Glutamatergic neuron (in vitro differentiated cells): ENCODE measurements around the gene ARHGAP12. TPM values are rescaled to one million over a fixed set of nuclear protein-coding genes. Genes with fewer than 3 reads are reported as not detected.
A peak's percentile ranks its signal among the peaks of the same experiment; 100 is the strongest.

Experiments
- DNase-seq: peaks from one replicate; pipeline ENCODE4 v3.0.0; 2022
- H3K27ac Mint-ChIP-seq: one replicate; pipeline ENCODE4 v1.8.0; 2020; ENCODE audit warnings: mild to moderate bottlenecking, mixed read lengths, inconsistent platforms; ENCODE audit not compliant: unreplicated experiment
- H3K27me3 Mint-ChIP-seq: one replicate; pipeline ENCODE4 v1.8.0; 2020; ENCODE audit warnings: mild to moderate bottlenecking, moderate library complexity, mixed read lengths, inconsistent platforms; ENCODE audit not compliant: unreplicated experiment
- H3K36me3 Mint-ChIP-seq: one replicate; pipeline ENCODE4 v1.8.0; 2020; ENCODE audit warnings: mild to moderate bottlenecking, mixed read lengths, inconsistent platforms; ENCODE audit not compliant: unreplicated experiment
- H3K4me1 Mint-ChIP-seq: one replicate; pipeline ENCODE4 v1.8.0; 2020; ENCODE audit warnings: mild to moderate bottlenecking, low read depth, mixed read lengths, inconsistent platforms; ENCODE audit not compliant: unreplicated experiment
- H3K4me3 Mint-ChIP-seq: one replicate; pipeline ENCODE4 v1.8.0; 2020; ENCODE audit warnings: mild to moderate bottlenecking, mixed read lengths, inconsistent platforms; ENCODE audit not compliant: unreplicated experiment
- H3K9me3 Mint-ChIP-seq: one replicate; pipeline ENCODE4 v1.8.0; 2020; ENCODE audit warnings: mild to moderate bottlenecking, moderate library complexity, mixed read lengths, inconsistent platforms; ENCODE audit not compliant: unreplicated experiment
- total RNA-seq: library from RNA; stranded (reverse); fragmentation: NEBNext Ultra II Directional; extraction: Animal tissue kit (Norgen Biotek cat#: 25700); gene quantifications from one replicate; pipeline ENCODE4 v1.2.1, GENCODE V29; 2021; ENCODE audit not compliant: unreplicated experiment
- TF ChIP-seq, protein P1 (sequence below): fragments of 200-600 bp; sonication (generic); IDR thresholded peaks from one replicate; pipeline ENCODE4 v1.5.0; 2021; ENCODE audit not compliant: partially characterized antibody, unreplicated experiment

ARHGAP12 gene
- total RNA-seq, 1 donor from 2014 or later, result 41.9 TPM

DNA sequence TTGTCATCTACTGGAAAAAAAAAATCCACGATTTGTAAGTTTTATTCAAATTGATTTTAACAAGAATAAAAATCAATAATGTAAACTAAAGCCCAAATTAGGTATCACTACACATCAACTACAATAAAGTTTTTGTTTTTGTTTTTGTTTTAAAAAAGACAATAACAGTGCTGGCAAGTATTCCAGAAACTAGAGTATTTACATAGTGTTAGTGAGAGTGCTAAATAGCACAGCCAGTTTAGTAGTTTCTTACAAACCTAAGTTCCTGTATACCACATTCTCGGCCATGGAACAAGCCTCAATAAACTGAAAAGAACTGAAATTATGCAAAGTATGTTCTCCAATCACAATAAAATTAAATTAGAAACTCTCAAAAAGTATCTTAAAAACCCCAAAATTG lies 8.1 kb downstream of the ARHGAP12 start:
- DNase-seq, result no peak
- TF ChIP-seq, protein P1, sequence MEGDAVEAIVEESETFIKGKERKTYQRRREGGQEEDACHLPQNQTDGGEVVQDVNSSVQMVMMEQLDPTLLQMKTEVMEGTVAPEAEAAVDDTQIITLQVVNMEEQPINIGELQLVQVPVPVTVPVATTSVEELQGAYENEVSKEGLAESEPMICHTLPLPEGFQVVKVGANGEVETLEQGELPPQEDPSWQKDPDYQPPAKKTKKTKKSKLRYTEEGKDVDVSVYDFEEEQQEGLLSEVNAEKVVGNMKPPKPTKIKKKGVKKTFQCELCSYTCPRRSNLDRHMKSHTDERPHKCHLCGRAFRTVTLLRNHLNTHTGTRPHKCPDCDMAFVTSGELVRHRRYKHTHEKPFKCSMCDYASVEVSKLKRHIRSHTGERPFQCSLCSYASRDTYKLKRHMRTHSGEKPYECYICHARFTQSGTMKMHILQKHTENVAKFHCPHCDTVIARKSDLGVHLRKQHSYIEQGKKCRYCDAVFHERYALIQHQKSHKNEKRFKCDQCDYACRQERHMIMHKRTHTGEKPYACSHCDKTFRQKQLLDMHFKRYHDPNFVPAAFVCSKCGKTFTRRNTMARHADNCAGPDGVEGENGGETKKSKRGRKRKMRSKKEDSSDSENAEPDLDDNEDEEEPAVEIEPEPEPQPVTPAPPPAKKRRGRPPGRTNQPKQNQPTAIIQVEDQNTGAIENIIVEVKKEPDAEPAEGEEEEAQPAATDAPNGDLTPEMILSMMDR, result no peak

DNA sequence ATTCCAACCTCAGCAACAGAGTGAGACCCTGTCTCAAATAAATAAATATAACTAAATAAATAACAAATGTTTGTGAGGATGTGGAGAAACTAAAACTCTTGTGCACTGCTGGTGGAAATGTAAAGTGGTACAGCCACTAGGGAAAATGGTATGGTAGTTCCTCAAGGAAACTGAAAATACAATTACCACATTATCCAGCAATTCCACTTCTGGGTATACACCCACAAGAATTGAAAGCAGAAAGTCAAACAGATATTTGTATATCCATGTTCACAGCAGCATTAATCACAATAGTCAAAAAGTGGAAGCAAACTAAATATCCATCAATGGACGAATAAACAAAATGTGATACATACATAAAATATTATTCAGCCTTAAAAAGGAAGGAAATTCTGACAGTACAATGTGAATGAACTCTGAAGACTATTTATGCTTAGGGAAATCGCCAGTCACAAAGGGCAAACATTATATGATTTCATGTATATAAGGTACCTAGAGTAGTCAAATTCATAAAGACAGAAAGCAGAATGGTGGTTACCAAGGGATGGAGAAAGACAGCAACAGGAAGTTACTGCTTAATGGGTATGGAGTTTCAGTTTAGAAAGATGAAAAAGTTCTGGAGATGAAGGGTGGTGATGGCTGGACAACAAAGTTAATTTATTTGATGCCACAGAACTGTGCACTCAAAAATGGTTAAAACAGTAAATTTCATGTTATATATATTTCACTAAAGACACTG lies 9.8 kb downstream of the ARHGAP12 start:
- Mint-ChIP-seq H3K27ac (no peak overlapping the region), H3K36me3 (no peaks in the 10 kb centered on the region), H3K9me3 (no peaks in the 10 kb centered on the region), H3K4me1 (peaks cover 7% of the 10 kb centered on the region), H3K4me3 (no peak overlapping the region), H3K27me3 (peaks cover 1% of the 10 kb centered on the region)
- DNase-seq, result no peak
- TF ChIP-seq, protein P1, result no peak

More for the DNA sequence above, 8.1 kb downstream of the ARHGAP12 start:
- H3K27ac Mint-ChIP-seq, result no peak overlapping the region
- peaks cover 1% of the 10 kb centered on the region for H3K27me3 Mint-ChIP-seq
- H3K4me1 Mint-ChIP-seq, result peaks cover 5% of the 10 kb centered on the region
- H3K4me3 Mint-ChIP-seq, result no peak overlapping the region
- no peaks in the 10 kb centered on the region for H3K9me3 Mint-ChIP-seq
- H3K36me3 Mint-ChIP-seq, result no peaks in the 10 kb centered on the region

DNA sequence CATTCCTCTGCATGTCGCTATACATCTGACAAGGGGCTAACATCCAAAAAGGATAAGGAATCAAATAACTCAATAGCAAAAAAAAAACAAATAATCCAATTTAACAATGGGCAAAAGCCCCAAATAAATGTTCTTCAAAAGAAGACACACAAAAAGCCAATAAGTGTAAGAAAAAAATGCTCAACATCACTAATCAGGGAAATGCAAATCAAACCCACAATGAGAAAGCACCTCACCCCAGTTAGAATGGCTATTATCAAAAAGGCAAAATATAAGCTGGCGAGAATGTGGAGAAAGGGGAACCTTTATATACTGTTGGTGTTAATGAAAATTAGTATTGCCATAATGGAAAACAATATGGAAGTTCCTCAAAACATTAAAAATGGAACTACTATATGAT lies 14.3 kb downstream of the ARHGAP12 start:
- H3K27me3 Mint-ChIP-seq, result no peaks in the 10 kb centered on the region
- no peak overlapping the region for H3K4me3 Mint-ChIP-seq
- H3K9me3 Mint-ChIP-seq, result no peaks in the 10 kb centered on the region
- DNase-seq, result no peak
- H3K4me1 Mint-ChIP-seq, result peaks cover 18% of the 10 kb centered on the region
- no peak overlapping the region for H3K27ac Mint-ChIP-seq
- no peaks in the 10 kb centered on the region for H3K36me3 Mint-ChIP-seq
- TF ChIP-seq, protein P1, result no peak

DNA sequence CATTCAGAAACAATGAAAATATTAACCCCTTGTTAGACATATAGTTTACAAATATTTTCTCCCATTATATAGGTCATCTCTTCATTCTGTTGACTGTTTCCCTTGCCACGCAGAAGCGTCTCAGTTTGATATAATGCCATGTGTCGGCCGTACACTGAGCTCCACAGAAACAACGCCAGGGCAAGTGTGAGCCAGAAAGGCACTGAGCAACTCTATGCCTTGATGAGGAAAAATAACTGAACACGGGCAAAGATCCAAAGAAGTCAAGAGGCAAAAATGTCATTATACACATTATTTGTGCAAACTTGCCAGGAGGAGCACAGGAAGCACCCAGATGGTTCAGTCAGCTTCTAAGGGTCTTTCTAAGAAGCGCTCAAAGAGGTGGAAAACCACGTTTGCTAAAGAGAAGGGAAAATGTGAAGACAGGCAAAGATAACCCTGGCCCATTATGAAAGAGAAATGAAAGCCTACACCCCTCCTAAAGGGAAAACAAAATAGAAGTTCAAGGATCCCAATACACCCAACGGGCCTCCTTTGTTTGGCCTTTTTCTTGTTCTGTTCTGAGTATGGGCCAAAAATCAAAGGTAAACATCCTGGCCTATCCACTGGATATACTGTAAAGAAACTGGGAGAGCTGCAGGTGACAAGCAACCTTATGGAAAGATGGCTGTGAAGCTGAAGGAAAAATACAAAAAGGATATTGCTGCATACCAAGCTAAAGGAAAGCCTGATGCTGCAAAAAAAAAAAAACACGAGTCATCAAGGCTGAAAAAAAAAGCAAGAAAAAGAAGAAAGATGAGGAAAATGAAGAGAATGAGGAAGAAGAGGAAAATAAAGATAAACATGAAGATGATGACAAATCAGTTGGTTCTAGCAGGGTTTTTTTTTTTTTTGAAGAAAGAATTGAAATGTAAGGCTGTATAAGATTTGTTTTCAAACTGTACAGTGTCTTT lies 15.5 kb downstream of the ARHGAP12 start:
- DNase-seq, result no peak
- TF ChIP-seq, protein P1, result no peak
- Mint-ChIP-seq H3K9me3 (no peaks in the 10 kb centered on the region), H3K27me3 (no peaks in the 10 kb centered on the region), H3K4me3 (no peak overlapping the region), H3K4me1 (peaks cover 18% of the 10 kb centered on the region), H3K36me3 (no peaks in the 10 kb centered on the region), H3K27ac (peak overlapping the region; percentile 34)
